G401.6 (cell line): ENCODE results near the gene KIF19.

Source experiments
- FAIRE-seq: peaks from 2 replicates; lab custom pipeline; 2012; peaks lifted over from hg19 to GRCh38; lab: Jason Lieb, UNC

The KIF19 gene

DNA sequence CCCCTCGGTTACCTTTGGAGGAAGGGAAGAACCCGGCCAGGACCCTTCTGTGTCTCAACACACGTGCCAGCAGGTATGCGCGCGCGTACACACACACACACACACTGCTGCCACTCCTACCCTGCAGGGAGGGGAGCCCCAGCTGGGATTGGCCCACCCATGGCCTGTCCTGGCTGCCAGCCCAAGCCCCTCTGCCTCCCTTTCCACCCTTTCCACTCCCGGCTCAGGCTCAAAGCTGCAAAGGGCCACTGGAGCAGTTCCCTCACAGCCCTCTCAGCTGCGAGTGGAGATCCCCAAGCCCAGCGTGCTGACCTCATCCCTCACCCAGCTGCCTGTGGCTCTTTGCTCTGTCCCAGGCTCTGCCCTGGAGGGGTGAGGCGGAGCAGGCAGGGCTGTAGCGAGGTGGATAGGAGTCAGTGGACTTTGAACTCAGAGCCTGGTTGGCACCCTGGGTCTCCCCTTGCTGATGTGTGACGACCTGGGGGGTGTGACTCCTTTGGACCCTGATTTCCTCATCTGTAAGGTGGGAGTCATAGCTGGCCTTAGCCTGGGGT, 14.5 kb downstream of the KIF19 start:
- FAIRE-seq: no peak

DNA sequence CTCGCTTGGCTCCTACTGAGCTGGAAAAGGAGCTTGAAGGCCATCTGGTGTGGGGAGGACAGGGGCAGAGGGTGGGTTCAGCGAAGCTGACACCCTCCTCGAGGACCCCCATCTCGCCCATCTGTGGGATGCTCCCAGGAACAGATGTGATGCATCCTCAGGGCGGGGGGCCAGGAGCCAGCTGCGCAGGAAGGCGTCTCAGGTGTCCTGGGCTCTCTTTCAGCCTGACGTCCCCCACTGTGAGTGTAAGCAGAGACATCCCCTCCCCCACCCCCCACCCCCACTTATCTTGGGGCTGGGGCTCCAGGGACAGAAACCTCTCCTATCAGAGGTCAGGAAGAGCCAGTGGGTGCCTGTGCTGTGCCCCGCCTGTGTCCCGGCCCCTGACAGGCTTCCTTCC, 16.2 kb downstream of the KIF19 start:
- no peak for FAIRE-seq

DNA sequence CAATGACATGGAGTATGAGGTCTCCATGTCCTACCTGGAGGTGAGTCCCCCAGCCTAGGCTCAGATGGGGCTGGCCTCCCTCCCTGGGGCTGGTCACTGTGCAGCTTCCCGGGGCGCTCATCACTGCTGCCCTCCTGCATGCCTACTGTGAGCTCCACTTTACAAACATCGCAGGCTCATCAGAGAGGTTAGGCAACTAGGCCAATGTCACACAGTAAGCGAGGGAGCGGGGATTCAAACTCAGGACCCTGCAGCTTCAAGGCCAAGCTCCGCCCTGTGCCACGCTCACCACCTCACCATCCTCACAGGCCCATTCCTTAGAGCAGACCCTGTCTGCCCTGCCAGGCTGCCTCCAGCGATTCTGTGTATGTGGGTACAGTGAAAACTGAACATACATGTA, 17.1 kb downstream of the KIF19 start:
- FAIRE-seq: no peak

DNA sequence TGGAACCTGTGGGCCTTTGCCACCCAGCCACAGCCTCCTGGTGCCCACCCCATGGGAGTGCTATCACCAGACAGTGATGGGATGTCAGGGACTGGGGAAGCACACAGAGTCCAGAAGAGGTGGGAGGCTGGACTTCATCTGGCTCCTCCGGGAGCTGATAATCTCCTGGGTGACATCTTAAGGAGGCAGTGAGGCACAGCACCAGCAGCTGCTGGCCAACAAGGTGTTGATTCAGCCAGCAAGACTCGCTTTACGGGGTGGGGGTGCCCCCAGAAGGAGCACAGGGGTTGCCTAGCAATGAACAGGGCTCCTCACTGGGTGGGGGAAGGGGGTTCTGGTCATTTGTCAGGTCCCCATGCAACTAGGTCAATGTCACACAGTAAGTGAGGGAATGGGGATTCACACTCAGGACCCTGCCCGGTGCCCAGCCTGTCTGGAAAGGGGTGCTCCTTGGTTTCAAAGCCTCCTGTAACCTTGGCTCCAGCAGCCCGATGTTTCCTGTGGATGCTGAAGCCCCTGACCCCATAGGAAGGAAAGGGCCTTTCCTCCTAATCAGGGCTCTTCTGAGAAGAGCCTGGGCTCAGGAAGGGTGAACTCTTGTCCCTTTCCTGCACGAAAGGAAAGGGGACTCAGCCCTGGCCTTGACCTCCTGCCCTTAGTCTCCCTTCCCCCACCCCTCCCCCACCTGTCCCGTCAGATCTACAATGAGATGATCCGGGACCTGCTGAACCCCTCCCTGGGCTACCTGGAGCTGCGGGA, 17.7 kb downstream of the KIF19 start:
- no peak for FAIRE-seq

DNA sequence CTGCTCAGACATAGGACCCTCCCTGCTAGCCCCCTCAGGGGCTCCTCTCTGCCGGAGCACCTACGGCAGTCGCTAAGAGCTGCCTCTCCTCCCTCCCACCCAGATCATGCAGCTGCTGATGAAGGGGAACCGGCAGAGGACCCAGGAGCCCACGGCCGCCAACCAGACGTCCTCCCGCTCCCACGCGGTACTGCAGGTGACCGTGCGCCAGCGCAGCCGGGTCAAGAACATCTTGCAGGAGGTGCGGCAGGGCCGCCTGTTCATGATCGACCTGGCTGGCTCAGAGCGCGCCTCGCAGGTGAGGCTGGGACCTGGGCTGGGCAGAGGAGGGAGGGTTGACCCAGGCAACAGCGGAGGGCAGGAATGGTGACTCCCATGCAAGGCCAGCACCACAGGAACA, 18.6 kb downstream of the KIF19 start:
- FAIRE-seq: no peak

DNA sequence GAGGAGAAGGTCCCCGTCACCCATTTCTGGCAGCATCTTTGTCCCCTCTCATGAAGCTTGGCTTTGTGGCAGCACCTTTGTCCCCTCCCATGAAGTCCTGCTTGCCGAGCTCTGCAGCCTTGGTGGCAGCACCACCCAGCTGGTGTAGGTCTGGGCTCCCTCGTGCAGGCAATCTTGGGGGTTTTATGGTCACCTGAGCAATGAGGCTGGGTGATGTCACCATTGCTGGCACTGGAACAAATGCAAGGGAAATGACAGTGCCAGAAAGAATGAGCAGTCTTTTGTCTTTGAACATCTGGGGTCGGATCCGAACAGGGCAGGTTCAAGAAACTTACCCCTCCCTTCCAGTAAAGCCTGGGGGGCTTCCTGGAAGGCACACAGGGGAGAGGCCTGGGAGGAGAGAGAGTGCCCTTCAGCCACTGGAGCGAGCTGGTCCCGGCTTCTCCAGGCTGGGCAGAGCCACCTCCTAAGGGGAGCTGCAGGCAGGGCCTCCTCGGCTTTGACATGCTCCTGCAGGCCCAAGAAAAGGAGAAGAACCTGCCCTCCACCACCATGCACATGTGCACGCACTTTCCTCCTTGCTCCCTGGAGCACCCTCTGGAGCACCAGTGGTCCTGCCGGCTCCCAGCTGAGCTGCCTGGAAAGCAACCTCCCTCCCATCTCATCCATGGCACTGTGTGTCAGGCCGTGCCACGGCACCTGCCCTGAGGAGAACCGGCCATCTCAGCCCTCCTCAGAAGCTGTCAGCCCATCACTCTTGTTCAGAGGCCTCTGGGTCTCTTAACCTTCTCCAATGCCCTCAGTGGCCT, 19.6 kb downstream of the KIF19 start:
- no peak for FAIRE-seq

DNA sequence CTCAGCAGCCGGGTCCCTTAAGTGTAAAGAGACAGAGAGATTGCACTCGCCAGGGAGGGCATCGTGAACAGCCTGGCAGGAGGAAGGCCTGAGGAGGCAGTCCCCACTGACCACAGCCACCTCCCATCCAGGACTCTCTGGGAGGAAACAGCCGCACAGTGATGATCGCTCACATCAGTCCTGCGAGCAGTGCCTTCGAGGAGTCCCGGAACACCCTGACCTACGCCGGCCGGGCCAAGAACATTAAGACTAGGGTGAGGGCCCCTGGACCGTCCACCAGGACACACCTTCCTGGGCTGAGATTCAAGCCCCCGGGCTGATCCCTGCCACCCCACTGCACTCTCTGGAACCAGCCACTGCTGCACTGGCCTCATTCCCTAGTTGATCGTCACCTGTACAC, 21.6 kb downstream of the KIF19 start:
- no peak for FAIRE-seq

DNA sequence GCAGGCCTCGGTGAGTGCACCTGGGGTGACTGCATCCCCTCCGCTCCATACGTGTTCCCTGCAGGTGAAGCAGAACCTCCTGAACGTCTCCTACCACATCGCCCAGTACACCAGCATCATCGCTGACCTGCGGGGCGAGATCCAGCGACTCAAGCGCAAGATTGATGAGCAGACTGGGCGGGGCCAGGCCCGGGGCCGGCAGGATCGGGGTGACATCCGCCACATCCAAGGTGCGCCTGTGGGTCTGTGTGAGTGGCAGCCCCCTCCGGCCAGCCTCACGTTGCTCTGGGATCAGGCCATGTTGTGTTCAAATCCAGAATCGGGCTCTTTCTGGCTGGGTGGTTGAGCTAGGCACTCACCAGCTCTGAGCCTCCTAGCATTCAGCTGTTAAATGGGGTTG, 23.1 kb downstream of the KIF19 start:
- FAIRE-seq: no peak

DNA sequence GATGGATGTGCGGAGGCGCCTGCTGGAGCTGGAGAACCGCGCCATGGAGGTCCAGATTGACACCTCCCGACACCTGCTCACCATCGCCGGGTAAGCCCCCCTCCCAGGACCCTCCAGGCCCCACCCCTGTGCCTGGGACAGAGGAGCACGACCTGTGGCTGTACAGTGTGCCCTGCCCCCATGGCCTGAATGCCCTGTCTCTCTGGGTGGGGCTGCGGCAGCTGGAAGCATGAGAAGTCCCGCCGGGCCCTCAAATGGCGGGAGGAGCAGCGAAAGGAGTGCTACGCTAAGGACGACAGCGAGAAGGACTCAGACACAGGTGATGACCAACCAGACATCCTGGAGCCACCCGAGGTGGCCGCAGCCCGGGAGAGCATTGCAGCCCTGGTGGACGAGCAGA, 24.5 kb downstream of the KIF19 start:
- no peak for FAIRE-seq

DNA sequence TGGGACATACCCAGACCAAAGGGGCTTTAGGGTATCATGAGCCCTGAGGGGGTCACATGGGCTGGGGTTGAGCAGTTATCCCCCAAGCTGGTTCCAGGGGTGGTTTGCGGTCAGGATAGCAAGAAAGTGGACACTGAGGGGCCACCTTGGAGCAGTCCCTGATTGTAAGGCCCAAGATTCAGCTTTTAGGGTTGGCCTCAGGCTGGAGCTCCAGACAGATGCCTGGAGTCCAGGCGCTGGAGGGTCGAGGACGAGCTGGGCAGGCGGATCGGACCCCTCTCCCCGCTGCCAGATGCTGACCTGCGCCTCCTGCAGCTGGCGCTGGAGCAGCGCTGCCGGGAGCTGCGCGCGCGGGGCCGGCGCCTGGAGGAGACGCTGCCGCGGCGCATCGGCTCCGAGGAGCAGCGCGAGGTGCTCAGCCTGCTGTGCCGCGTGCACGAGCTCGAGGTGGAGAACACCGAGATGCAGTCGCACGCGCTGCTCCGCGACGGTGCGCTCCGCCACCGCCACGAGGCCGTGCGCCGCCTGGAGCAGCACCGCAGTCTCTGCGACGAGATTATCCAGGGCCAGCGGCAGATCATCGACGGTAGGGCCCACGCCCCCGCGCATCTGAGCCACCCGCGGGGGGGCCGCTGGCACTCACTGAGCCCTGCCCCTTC, 25.7 kb downstream of the KIF19 start:
- no peak for FAIRE-seq

DNA sequence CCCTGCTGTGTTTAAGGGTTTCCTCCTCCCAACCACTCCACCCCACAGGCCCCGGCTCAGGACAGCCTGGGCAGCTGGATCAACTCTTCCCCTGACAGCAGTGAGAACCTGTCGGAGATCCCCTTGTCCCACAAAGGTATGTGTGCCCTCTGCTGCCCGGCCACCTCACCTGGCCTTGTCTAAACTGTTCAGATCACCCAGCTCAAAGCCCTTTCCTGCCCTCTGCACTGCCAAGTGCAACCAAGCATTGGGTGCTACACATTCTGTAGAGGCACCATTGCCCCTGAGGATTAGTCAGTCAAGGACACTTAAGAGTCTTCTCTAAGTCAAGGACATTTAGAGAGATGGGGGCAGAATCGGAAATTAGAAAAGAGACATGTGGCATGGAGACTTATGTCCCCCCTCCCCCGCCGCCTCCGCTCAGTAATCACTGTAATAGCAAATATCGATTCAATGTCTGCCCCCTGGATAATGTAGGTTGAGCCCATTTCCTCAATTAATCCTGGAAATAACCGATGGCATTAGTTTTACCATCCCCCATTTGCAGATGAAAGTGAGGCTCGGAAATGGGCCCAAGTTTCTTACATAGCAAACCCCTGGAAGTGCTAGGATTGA, 27.5 kb downstream of the KIF19 start:
- no peak for FAIRE-seq

DNA sequence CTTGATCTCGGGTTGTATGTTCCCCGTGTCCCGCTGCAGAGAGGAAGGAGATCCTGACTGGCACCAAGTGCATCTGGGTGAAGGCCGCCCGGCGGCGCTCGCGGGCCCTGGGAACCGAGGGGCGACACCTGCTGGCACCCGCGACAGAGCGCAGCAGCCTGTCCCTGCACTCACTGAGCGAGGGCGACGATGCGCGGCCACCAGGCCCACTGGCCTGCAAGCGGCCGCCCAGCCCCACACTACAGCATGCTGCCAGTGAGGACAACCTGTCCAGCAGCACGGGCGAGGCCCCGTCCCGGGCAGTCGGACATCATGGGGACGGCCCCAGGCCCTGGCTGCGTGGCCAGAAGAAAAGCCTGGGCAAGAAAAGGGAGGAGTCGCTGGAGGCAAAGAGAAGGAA, 28.1 kb downstream of the KIF19 start:
- FAIRE-seq: no peak

DNA sequence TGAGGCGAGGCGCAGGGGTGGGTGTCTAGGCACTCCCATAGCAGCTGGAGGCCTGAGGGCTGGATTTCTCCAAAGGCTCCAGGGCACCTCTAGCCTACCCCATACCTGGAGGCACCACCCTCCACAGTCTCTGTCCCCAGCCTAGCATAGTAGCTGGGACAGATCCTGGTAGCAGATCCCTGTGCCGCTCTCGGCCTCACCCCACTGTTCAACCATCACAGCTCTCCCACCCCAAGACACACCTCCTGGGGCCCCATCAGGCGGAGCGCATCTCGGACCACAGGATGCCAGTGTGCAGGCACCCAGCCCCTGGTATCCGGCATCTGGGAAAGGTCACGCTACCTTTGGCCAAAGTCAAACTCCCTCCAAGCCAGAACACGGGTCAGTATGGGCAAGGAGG, 28.5 kb downstream of the KIF19 start:
- no peak for FAIRE-seq

DNA sequence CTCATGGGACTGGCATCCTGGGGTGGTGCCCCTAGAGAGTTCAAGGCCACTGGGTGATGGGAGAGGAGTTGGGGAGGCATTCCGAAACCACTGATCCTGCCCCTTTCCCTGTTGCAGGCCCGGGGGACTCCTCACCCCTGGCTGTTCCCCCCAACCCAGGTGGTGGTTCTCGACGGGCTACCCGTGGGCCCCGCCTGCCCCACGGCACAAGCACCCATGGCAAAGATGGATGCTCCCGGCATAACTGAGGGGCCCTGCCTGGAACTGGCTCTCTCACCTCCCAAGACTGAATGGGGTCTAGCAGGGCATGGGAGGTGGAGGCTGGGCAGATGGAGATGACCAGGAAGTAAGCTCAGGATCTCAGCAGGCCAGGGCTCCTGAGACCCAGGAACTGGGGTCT, 29.0 kb downstream of the KIF19 start:
- no peak for FAIRE-seq

DNA sequence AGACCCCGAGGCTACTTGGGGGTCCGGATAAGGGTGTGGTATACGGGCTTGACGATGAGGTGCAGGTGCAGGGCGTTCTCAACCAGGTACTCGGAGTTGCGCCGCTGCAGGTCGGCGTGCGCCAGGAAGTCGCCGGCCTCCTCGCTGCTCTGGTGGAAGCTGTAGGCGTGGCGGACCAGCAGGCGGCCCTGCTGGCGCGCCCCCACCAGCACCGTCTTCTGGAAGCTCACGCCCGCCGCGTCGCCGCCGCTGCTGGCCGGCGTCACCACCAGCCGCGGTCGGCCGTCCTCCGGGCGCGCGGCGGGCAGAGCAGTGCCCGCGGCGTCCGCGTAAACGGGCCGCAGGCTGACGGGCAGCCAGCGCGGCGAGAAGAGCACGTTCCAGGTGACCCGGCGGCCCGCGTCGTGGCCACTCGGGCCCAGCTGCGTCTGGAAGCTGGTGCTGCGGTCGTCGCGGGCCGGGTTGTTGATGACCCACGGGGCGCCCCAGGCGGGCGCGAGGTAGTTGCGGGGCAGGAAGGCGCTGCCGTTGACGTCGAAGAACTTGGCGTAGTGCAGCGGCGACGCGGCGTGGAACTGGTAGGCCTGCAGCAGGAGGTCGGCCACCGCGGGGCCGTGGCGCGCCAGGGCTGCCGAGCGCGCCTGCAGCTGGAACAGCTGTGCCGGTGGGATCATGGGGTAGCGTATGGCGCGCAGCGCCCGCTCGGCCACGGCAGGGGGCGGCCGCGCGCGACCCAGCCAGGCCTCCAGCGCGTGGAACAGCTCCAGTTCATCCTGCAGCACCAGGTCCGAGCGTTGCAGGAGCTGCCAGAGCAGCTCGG, 30.8 kb downstream of the KIF19 start:
- FAIRE-seq: no peak

DNA sequence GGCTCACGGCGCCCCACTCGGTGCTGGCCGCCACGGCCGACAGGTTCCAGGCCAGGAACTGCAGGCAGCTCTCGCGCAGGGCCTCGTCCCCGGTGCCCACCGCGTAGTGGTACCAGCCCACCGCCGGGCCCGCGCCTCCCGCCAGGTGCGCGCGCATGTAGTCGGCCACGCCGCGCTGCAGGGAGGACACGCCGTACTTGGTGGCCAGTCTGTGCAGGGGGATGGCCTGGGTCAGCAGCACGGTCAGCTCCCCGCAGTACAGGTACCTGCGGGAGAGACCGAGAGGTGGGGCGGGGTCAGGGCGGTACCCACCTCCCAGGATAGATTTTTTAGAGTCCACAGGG, 31.4 kb downstream of the KIF19 start:
- FAIRE-seq: no peak

DNA sequence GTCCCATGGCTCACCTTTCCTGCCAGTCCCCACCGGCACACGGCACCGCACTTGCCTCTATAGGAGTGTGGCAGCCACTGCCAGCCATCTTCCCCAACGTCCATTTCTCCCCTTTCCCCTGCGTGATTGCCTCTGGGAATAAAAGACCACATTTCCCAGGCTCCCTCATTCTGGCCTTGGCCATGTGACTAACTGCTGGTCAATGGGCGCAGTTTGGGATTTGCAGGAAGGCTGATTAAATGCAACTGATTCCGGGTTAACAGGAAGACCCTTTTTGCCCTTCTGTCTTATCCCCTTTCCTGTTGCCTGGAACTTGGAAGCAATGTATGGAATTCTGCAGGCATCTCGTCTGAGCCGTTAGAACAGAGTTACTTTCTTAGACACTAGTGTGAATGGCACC, 32.7 kb downstream of the KIF19 start:
- FAIRE-seq: no peak

DNA sequence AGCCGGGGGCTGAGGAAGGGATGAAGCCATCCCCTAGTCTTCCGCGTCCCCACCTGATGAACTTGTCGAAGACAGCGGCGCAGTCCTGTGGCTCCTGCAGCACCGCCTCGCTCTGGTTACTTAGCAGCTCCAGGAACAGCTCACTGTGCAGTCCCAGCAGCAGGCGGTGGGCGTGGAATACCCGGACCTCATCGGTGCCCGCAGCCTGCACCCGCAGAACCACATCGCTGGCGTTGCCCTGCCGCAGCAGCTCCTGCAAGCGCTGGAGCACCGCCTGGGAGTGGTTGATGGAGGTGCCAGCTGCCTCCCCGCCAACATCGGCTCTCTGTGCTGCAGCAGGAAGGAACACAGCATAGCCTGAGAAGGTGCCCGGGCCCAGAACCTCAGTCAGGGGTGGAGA, 33.9 kb downstream of the KIF19 start:
- FAIRE-seq: no peak

DNA sequence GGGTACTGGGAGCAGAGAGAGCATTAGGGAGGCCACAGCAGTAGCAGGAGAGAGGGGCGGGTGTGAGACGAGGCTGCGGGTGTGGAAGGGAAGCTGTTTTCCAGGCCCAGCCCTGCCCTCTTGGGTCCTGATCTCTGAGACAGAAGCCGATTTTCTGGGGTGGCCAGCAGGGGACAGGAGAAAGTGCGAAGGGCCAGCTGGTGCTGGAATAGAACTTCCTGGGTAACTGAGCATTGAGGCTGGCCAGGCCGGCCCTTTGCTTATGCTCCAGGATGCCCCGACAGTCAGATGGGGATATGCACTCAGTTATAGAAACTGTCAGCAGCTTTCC, 34.8 kb downstream of the KIF19 start:
- no peak for FAIRE-seq

DNA sequence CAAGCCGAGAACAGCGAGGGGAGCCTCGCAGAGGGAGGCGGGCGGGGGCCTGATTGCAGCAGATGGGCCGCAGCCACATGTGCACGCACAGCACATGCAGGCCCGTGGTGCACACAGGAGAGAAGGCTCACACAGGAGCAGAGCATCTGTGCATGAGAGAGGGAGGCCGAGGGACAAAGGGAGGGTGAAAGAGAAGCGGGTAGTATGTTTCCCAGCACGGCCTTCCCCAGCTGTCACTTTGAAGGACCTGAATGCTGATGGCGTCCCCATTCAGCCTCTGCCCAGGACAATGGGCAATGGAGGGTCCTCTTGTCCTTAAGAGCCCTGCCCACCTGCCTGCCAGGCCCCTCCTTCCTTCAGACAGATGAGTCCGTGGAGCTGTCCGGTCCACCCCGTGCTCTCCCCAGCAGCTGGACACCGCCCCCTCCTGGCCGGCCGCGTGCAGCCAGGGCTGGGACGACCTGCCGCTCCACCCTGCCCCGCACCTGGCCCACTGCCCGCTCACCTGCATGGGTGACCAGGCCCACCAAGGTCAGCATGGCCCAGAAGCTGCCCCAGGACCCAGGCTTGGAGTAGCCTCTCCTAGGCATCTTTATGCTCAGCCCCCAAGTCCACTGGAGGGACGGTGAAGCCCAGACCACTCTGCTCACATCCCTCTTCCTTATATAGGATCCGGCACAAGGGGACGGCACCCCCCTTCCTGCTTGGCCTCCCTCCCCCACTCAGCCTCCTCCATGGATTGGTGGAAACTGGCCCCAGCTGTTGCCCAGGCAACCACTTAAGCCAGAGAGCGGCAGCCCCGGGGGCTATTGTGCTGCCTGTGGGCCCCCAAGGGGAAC, 35.4 kb downstream of the KIF19 start, which contains the start of gene BTBD17:
TSS of gene BTBD17 (minus strand) at position 639 of the 839 bp plus-strand sequence. CDS start at position 590, 49 bp downstream.
- FAIRE-seq: no peak

DNA sequence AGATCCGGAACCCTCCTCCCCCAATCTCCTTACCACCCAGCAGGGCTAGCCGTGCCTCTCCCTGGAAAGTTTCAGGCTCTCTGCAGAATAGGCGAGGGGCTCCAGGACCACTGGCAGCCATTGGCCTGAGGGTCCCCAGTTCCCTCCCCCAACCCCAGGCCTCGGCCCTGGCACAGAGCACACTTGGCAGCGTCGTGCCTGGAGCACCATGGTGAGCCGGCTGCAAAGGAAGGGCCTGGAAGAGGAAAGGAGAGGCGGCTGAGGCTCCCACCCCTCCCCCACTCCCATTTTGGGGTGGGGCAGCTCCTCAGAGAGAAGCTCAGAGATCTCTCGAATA, 36.0 kb downstream of the KIF19 start:
- no peak for FAIRE-seq
